ENCODE data around the gene KANK4. TPM values are rescaled to one million over a fixed set of nuclear protein-coding genes. Genes with fewer than 3 reads are reported as not detected.

KANK4 gene
- total RNA-seq, 1 experiment from 2014 or later: 21.5 TPM

DNA sequence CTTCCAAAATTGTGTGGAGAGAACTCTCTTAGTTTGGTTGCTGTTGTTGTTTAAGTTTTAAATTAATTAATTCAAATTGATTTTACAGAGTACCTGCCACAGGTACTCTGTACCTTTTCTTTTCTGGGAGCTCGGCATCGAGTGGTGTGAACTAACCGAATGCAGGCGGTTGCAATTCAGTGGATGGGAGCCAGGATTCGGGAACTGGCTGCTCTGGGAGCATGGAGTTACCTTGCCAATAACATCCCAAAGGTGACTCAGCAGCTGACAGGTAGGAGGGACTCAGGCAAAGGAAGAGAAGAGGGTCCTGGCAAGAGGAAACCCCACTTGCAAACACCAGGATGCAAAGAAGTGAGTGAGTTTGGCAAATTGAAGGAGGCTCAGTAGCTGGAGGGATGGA, 24.7 kb upstream of the KANK4 start:
- no peaks in the 10 kb centered on the region for H3K27me3 Mint-ChIP-seq (ENCODE audit: insufficient read depth, unreplicated experiment)
- Histone ChIP-seq H3K4me1 (no peaks in the 10 kb centered on the region), H3K4me3 (ENCODE audit: low read depth, low read length) (no peak overlapping the region), H3K36me3 (ENCODE audit: control insufficient read depth, insufficient read depth, low read length) (no peaks in the 10 kb centered on the region), H3K9me3 (no peaks in the 10 kb centered on the region), H3K27me3 (replicated peaks; ENCODE audit: control insufficient read depth, insufficient read depth, low read length) (no peaks in the 10 kb centered on the region)
- H3K27ac Mint-ChIP-seq (ENCODE audit: unreplicated experiment): no peak overlapping the region
- H3K9me3 Mint-ChIP-seq (ENCODE audit: unreplicated experiment): no peaks in the 10 kb centered on the region
- H3K4me3 Mint-ChIP-seq (ENCODE audit: unreplicated experiment): no peak overlapping the region
- H3K36me3 Mint-ChIP-seq (ENCODE audit: insufficient read depth, unreplicated experiment): no peaks in the 10 kb centered on the region
- no TSS peak for BruUV-seq (replicated peaks)
- no peaks in the 10 kb centered on the region for H3K4me1 Mint-ChIP-seq (ENCODE audit: low read depth, unreplicated experiment)
- TF ChIP-seq, protein P1, sequence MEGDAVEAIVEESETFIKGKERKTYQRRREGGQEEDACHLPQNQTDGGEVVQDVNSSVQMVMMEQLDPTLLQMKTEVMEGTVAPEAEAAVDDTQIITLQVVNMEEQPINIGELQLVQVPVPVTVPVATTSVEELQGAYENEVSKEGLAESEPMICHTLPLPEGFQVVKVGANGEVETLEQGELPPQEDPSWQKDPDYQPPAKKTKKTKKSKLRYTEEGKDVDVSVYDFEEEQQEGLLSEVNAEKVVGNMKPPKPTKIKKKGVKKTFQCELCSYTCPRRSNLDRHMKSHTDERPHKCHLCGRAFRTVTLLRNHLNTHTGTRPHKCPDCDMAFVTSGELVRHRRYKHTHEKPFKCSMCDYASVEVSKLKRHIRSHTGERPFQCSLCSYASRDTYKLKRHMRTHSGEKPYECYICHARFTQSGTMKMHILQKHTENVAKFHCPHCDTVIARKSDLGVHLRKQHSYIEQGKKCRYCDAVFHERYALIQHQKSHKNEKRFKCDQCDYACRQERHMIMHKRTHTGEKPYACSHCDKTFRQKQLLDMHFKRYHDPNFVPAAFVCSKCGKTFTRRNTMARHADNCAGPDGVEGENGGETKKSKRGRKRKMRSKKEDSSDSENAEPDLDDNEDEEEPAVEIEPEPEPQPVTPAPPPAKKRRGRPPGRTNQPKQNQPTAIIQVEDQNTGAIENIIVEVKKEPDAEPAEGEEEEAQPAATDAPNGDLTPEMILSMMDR (IDR thresholded peaks at IDR 0.05; ENCODE audit: insufficient read depth in 1 of 2, low read depth in 1 of 2, low read length in 1 of 2, severe bottlenecking in 1 of 2, unreplicated experiment in 1 of 2): no peak
- intact Hi-C loops (cut with micrococcal nuclease; ENCODE audit: unreplicated experiment): no loop called here
- POLR2A ChIA-PET: interaction anchor here (0.6 kb wide), 1 partner anchor 382 kb away, joined by 4 read pairs; no protein-coding TSS in a partner anchor
- no peak for DNase-seq
- CTCF ChIA-PET: no interaction called here

DNA sequence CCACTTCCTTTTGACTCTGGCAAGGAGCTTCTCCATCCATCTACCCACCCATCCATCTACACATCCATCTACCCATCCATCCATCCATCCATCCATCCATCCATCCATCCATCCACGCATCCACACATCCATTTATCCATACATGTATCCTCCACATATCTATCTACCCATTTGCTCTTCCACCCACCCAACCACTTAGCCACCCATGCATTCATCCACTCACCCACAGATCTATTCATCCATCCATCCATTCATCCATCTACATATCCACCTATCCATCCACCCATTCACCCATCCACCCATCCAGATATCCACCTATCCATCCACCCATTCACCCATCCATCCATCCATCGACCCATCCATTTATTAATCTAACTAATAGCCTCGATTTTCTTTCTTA, 23.0 kb upstream of the KANK4 start:
- H3K4me3 Mint-ChIP-seq (ENCODE audit: unreplicated experiment): no peak overlapping the region
- CTCF ChIA-PET: no interaction called here
- TF ChIP-seq, protein P1 (IDR thresholded peaks at IDR 0.05; ENCODE audit: insufficient read depth in 1 of 2, low read depth in 1 of 2, low read length in 1 of 2, severe bottlenecking in 1 of 2, unreplicated experiment in 1 of 2): no peak
- H3K27me3 Mint-ChIP-seq (ENCODE audit: insufficient read depth, unreplicated experiment): no peaks in the 10 kb centered on the region
- POLR2A ChIA-PET: no interaction called here
- Histone ChIP-seq H3K27me3 (replicated peaks; ENCODE audit: control insufficient read depth, insufficient read depth, low read length) (no peaks in the 10 kb centered on the region), H3K36me3 (ENCODE audit: control insufficient read depth, insufficient read depth, low read length) (no peaks in the 10 kb centered on the region), H3K4me3 (ENCODE audit: low read depth, low read length) (no peak overlapping the region), H3K4me1 (peaks cover 13% of the 10 kb centered on the region), H3K9me3 (no peaks in the 10 kb centered on the region)
- intact Hi-C loops (cut with micrococcal nuclease; ENCODE audit: unreplicated experiment): no loop called here
- no peak overlapping the region for H3K27ac Mint-ChIP-seq (ENCODE audit: unreplicated experiment)
- no peak for DNase-seq
- peaks cover 6% of the 10 kb centered on the region for H3K36me3 Mint-ChIP-seq (ENCODE audit: insufficient read depth, unreplicated experiment)
- peaks cover 11% of the 10 kb centered on the region for H3K4me1 Mint-ChIP-seq (ENCODE audit: low read depth, unreplicated experiment)
- no peaks in the 10 kb centered on the region for H3K9me3 Mint-ChIP-seq (ENCODE audit: unreplicated experiment)
- BruUV-seq (replicated peaks): no TSS peak

DNA sequence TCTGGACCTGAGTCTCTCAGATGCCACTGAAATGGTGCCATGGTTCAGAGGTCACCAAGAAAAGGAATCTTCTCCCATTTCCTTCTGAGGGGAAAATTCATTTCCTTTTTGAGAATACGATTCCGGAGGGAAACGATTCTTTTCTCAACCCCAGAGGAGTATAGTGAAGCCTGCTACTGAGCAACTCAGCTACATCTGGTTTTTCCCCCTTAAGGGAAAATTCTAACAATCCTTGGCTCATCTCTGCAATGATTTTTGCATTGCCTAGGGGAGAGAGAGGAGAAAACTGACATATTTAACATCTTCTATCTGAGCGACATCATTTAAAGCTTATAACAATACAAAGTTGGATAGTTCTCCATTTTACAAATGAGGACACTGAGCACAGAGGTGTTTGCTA, 22.4 kb upstream of the KANK4 start:
- H3K27me3 ChIP-seq (replicated peaks; ENCODE audit: control insufficient read depth, insufficient read depth, low read length): no peaks in the 10 kb centered on the region
- H3K4me3 Mint-ChIP-seq (ENCODE audit: unreplicated experiment): no peak overlapping the region
- peaks cover 11% of the 10 kb centered on the region for H3K4me1 Mint-ChIP-seq (ENCODE audit: low read depth, unreplicated experiment)
- no peaks in the 10 kb centered on the region for H3K9me3 ChIP-seq
- no TSS peak for BruUV-seq (replicated peaks)
- H3K4me3 ChIP-seq (ENCODE audit: low read depth, low read length): no peak overlapping the region
- H3K36me3 Mint-ChIP-seq (ENCODE audit: insufficient read depth, unreplicated experiment): peaks cover 6% of the 10 kb centered on the region
- no peak overlapping the region for H3K27ac Mint-ChIP-seq (ENCODE audit: unreplicated experiment)
- no peaks in the 10 kb centered on the region for H3K9me3 Mint-ChIP-seq (ENCODE audit: unreplicated experiment)
- H3K27me3 Mint-ChIP-seq (ENCODE audit: insufficient read depth, unreplicated experiment): no peaks in the 10 kb centered on the region
- no peaks in the 10 kb centered on the region for H3K36me3 ChIP-seq (ENCODE audit: control insufficient read depth, insufficient read depth, low read length)
- peaks cover 13% of the 10 kb centered on the region for H3K4me1 ChIP-seq
- TF ChIP-seq, protein P1 (IDR thresholded peaks at IDR 0.05; ENCODE audit: insufficient read depth in 1 of 2, low read depth in 1 of 2, low read length in 1 of 2, severe bottlenecking in 1 of 2, unreplicated experiment in 1 of 2): no peak
- CTCF ChIA-PET: no interaction called here
- no peak for DNase-seq
- POLR2A ChIA-PET: no interaction called here
- intact Hi-C loops (cut with micrococcal nuclease; ENCODE audit: unreplicated experiment): no loop called here
